HepG2 (cell line): ENCODE measurements around the gene HOMEZ. TPM values are rescaled to one million over a fixed set of nuclear protein-coding genes. Genes with fewer than 3 reads are reported as not detected.

ENCODE experiments used
- BRCA1 ChIP-seq: sonication (generic); formaldehyde crosslinking; IDR thresholded peaks from 2 replicates; pipeline ENCODE4 v1.4.0; 2020; ENCODE audit warnings: missing genetic modification reagents
- EED ChIP-seq: sonication (generic); formaldehyde crosslinking; IDR thresholded peaks from 2 replicates; pipeline ENCODE4 v1.5.0; 2020; ENCODE audit warnings: mild to moderate bottlenecking, missing genetic modification reagents
- GLI4 ChIP-seq: sonication (generic); formaldehyde crosslinking; IDR thresholded peaks from 2 replicates; pipeline ENCODE4 v1.5.1; 2020; ENCODE audit warnings: missing genetic modification reagents, mild to moderate bottlenecking, moderate library complexity, borderline replicate concordance
- HNRNPL ChIP-seq: fragments of 200-400 bp; formaldehyde crosslinking; IDR thresholded peaks from 2 replicates; pipeline ENCODE4 v1.6.1; 2017; ENCODE audit warnings: mild to moderate bottlenecking, low read depth, low read length
- HOXA5 ChIP-seq: sonication (generic); formaldehyde crosslinking; IDR thresholded peaks from 2 replicates; pipeline ENCODE4 v1.4.0; 2020; ENCODE audit warnings: missing genetic modification reagents
- KDM4B ChIP-seq: sonication (generic); formaldehyde crosslinking; IDR thresholded peaks from 2 replicates; pipeline ENCODE4 v1.4.0; 2020; ENCODE audit warnings: missing genetic modification reagents
- MAFG ChIP-seq: sonication (generic); formaldehyde crosslinking; IDR thresholded peaks from 2 replicates; pipeline ENCODE4 v1.5.1; 2020; ENCODE audit warnings: mild to moderate bottlenecking, missing genetic modification reagents
- MED1 ChIP-seq: sonication (generic); formaldehyde crosslinking; IDR thresholded peaks from 2 replicates; pipeline ENCODE4 v1.4.0; 2020; ENCODE audit warnings: missing genetic modification reagents
- NR0B2 ChIP-seq: sonication (generic); formaldehyde crosslinking; IDR thresholded peaks from 2 replicates; pipeline ENCODE4 v1.4.0; 2020; ENCODE audit warnings: mild to moderate bottlenecking, missing genetic modification reagents
- NR1H2 ChIP-seq: sonication (generic); formaldehyde crosslinking; IDR thresholded peaks from 2 replicates; pipeline ENCODE4 v1.8.1; 2022; ENCODE audit warnings: low read depth, missing genetic modification reagents, borderline replicate concordance
- REPIN1 ChIP-seq: sonication (generic); formaldehyde crosslinking; IDR thresholded peaks from 2 replicates; pipeline ENCODE4 v1.8.0; 2022; ENCODE audit warnings: missing genetic modification reagents, low read depth, mild to moderate bottlenecking, borderline replicate concordance
- SMARCC2 ChIP-seq: fragments of 450-650 bp; IDR thresholded peaks from 2 replicates; pipeline ENCODE4 v1.6.1; 2017; ENCODE audit warnings: antibody characterized with exemption, mild to moderate bottlenecking
- SNAI1 ChIP-seq: sonication (generic); formaldehyde crosslinking; IDR thresholded peaks from 2 replicates; pipeline ENCODE4 v1.5.0; 2020; ENCODE audit warnings: mild to moderate bottlenecking, missing genetic modification reagents, borderline replicate concordance
- TARDBP ChIP-seq: sonication (generic); formaldehyde crosslinking; IDR thresholded peaks from 2 replicates; pipeline ENCODE4 v1.8.0; 2022; ENCODE audit warnings: mild to moderate bottlenecking, missing genetic modification reagents
- TFAP4 ChIP-seq: sonication (generic); IDR thresholded peaks from 2 replicates; pipeline ENCODE4 v1.6.1; 2016; ENCODE audit warnings: low read depth, borderline replicate concordance
- ZBTB42 ChIP-seq: sonication (generic); formaldehyde crosslinking; IDR thresholded peaks from 2 replicates; pipeline ENCODE4 v1.5.0; 2020; ENCODE audit warnings: mild to moderate bottlenecking, missing genetic modification reagents
- ZNF160 ChIP-seq: sonication (generic); formaldehyde crosslinking; IDR thresholded peaks from 2 replicates; pipeline ENCODE4 v1.8.0; 2022; ENCODE audit warnings: mild to moderate bottlenecking, inconsistent platforms, missing genetic modification reagents
- ZNF232 ChIP-seq: sonication (generic); formaldehyde crosslinking; IDR thresholded peaks from 2 replicates; pipeline ENCODE4 v1.4.0; 2020; ENCODE audit warnings: missing genetic modification reagents, borderline replicate concordance
- ZNF280B ChIP-seq: sonication (generic); formaldehyde crosslinking; IDR thresholded peaks from 2 replicates; pipeline ENCODE4 v1.5.0; 2020; ENCODE audit warnings: missing genetic modification reagents, mild to moderate bottlenecking, borderline replicate concordance
- ZNF557 ChIP-seq: sonication (generic); formaldehyde crosslinking; IDR thresholded peaks from 2 replicates; pipeline ENCODE4 v1.4.0; 2020; ENCODE audit warnings: missing genetic modification reagents
- ZNF605 ChIP-seq: sonication (generic); formaldehyde crosslinking; IDR thresholded peaks from 2 replicates; pipeline ENCODE4 v1.8.0; 2022; ENCODE audit warnings: mild to moderate bottlenecking, missing genetic modification reagents
- ZNF740 ChIP-seq: sonication (generic); formaldehyde crosslinking; IDR thresholded peaks from 2 replicates; pipeline ENCODE4 v1.4.0; 2020; ENCODE audit warnings: missing genetic modification reagents
- ZNF788 ChIP-seq: sonication (generic); formaldehyde crosslinking; IDR thresholded peaks from 2 replicates; pipeline ENCODE4 v1.5.0; 2020; ENCODE audit warnings: mild to moderate bottlenecking, missing genetic modification reagents, borderline replicate concordance
- polyA plus RNA-seq, 8 experiments: library from polyadenylated mRNA; depleted of rRNA in 3 of 8; stranded (reverse) in 7 of 8; unstranded in 1 of 8; fragments of >200 nt; fragmentation: Illumina TruSeq in 4 of 8; extraction: Trizol in 4 of 8; gene quantifications; 2 replicates each; pipeline versions ENCODE4 v1.2.1 to v1.2.3, GENCODE V29; 2011 to 2016; ENCODE audit warnings: low read depth in 4 of 8, missing spikeins in 1 of 8, mixed read lengths in 1 of 8; ENCODE audit not compliant: insufficient read depth in 1 of 8
- total RNA-seq, 5 experiments: library from RNA; depleted of rRNA; stranded (reverse); fragments of >200 nt; fragmentation: Illumina TruSeq; extraction: Trizol; gene quantifications; 2 replicates each; pipeline ENCODE4 v1.2.3, GENCODE V29; 2016; ENCODE audit warnings: low read depth in 1 of 5
- TF ChIP-seq, protein P1 (sequence below): sonication (generic); formaldehyde crosslinking; IDR thresholded peaks from 2 replicates; pipeline ENCODE4 v1.4.0; 2020; ENCODE audit warnings: missing genetic modification reagents
- TF ChIP-seq, protein P2 (sequence below): sonication (generic); formaldehyde crosslinking; IDR thresholded peaks from 2 replicates; pipeline ENCODE4 v1.4.0; 2020; ENCODE audit warnings: mild to moderate bottlenecking, low read depth, missing genetic modification reagents

The HOMEZ gene
- total and polyA plus RNA-seq, 2 of the 13 experiments (the other 11 are each of a cell fraction or from before 2014, with no cell fraction given) = 14.5 to 31.8 TPM

- TF ChIP-seq HNRNPL = peak; percentile 83
- TF ChIP-seq, protein P1, sequence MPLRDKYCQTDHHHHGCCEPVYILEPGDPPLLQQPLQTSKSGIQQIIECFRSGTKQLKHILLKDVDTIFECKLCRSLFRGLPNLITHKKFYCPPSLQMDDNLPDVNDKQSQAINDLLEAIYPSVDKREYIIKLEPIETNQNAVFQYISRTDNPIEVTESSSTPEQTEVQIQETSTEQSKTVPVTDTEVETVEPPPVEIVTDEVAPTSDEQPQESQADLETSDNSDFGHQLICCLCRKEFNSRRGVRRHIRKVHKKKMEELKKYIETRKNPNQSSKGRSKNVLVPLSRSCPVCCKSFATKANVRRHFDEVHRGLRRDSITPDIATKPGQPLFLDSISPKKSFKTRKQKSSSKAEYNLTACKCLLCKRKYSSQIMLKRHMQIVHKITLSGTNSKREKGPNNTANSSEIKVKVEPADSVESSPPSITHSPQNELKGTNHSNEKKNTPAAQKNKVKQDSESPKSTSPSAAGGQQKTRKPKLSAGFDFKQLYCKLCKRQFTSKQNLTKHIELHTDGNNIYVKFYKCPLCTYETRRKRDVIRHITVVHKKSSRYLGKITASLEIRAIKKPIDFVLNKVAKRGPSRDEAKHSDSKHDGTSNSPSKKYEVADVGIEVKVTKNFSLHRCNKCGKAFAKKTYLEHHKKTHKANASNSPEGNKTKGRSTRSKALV (CRISPR knock-in tag) = no peak; the same call in none of the 2 replicates
- TF ChIP-seq MAFG = no peak
- peak; percentile 49; the same call in 1 of the 2 replicates for TF ChIP-seq ZNF788 (CRISPR knock-in tag)
- TF ChIP-seq ZBTB42 (CRISPR knock-in tag) = 0 out of 2 replicates have a peak, but pooled peaks have one; percentile 78
- peak; percentile 92 for TF ChIP-seq TFAP4
- TF ChIP-seq SNAI1 (CRISPR knock-in tag) = peak; percentile 99
- peak; percentile 96 for TF ChIP-seq ZNF280B
- peak; percentile 39; the same call in 1 of the 2 replicates for TF ChIP-seq ZNF740 (CRISPR knock-in tag)
- peak; percentile 95 for TF ChIP-seq ZNF232 (CRISPR knock-in tag)
- TF ChIP-seq, protein P2, sequence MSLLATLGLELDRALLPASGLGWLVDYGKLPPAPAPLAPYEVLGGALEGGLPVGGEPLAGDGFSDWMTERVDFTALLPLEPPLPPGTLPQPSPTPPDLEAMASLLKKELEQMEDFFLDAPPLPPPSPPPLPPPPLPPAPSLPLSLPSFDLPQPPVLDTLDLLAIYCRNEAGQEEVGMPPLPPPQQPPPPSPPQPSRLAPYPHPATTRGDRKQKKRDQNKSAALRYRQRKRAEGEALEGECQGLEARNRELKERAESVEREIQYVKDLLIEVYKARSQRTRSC (CRISPR knock-in tag) = peak; percentile 93; the same call in 1 of the 2 replicates
- TF ChIP-seq ZNF605 (CRISPR knock-in tag) = peak; percentile 81
- peak; percentile 60; the same call in 1 of the 2 replicates for TF ChIP-seq TARDBP (CRISPR knock-in tag)
- TF ChIP-seq EED = 0 out of 2 replicates have a peak, but pooled peaks have one; percentile 96
- peak; percentile 93 for TF ChIP-seq ZNF557 (CRISPR knock-in tag)
- peak; percentile 76 for TF ChIP-seq REPIN1
- peak; percentile 88 for TF ChIP-seq KDM4B (CRISPR knock-in tag)
- TF ChIP-seq GLI4 (CRISPR knock-in tag) = peak; percentile 100
- TF ChIP-seq NR1H2 (CRISPR knock-in tag) = peak; percentile 97; the same call in 1 of the 2 replicates
- peak; percentile 94 for TF ChIP-seq NR0B2 (CRISPR knock-in tag)
- TF ChIP-seq HOXA5 (CRISPR knock-in tag) = peak; percentile 96
- peak; percentile 8; the same call in 1 of the 2 replicates for TF ChIP-seq MED1 (CRISPR knock-in tag)
- peak; percentile 90; the same call in 1 of the 2 replicates for TF ChIP-seq ZNF160
- no peak for TF ChIP-seq SMARCC2
- TF ChIP-seq BRCA1 = no peak; the same call in 1 of the 2 replicates
These were observed 16.0 kb upstream of the HOMEZ start (continued) for GRCh38 chr14:23301969-23302289.
